Thoracic aorta (tissue), 2 donors: ENCODE results near the gene SEMA6B. TPM values are rescaled to one million over a fixed set of nuclear protein-coding genes. Genes with fewer than 3 reads are reported as not detected.

Source experiments
- ATAC-seq: fragments of 150-250 bp; one replicate; pipeline ENCODE4 v1.8.0; 2017; ENCODE audit warnings: low read depth; ENCODE audit not compliant: insufficient number of reproducible peaks, low FRiP score
- DNase-seq: peaks from one replicate; pipeline ENCODE4 v3.0.0-alpha.2; 2020; ENCODE audit warnings: low spot score
- H3K27ac ChIP-seq, 2 donors: fragments of 200-600 bp; sonication (generic); 1 replicate in 1 of 2; 2 replicates in 1 of 2; pipeline ENCODE4 v1.5.1; 2016; ENCODE audit warnings: mild to moderate bottlenecking in 2 of 2, moderate library complexity in 2 of 2
- H3K27me3 ChIP-seq: fragments of 200-600 bp; sonication (generic); replicated peaks from 2 replicates; pipeline ENCODE4 v1.6.0; 2016; ENCODE audit warnings: mild to moderate bottlenecking; ENCODE audit not compliant: insufficient read depth
- H3K36me3 ChIP-seq: fragments of 200-600 bp; sonication (generic); one replicate; pipeline ENCODE4 v1.5.1; 2016
- H3K4me1 ChIP-seq, 2 donors: fragments of 200-600 bp; sonication (generic); 1 replicate in 1 of 2; 2 replicates in 1 of 2; pipeline versions ENCODE4 v1.5.1 to v1.6.0; 2016; ENCODE audit warnings: low read depth in 2 of 2, mild to moderate bottlenecking in 1 of 2; ENCODE audit not compliant: control insufficient read depth in 1 of 2
- H3K4me3 ChIP-seq: fragments of 200-600 bp; sonication (generic); 2 replicates; pipeline ENCODE4 v1.5.1; 2016; ENCODE audit warnings: mild to moderate bottlenecking
- H3K9me3 ChIP-seq: fragments of 200-600 bp; sonication (generic); 2 replicates; pipeline ENCODE4 v1.5.1; 2016
- total RNA-seq, 2 donors: library from RNA; depleted of rRNA; stranded (reverse); fragments of >200 nt; gene quantifications; one replicate each; pipeline versions ENCODE4 v1.1.0 to v1.2.3, GENCODE V29; 2016
- TF ChIP-seq, protein P1 (sequence below): fragments of 200-600 bp; sonication (generic); IDR thresholded peaks from one replicate; pipeline ENCODE4 v1.5.1; 2019; ENCODE audit warnings: antibody characterized with exemption

SEMA6B gene
- total RNA-seq, 2 donors from 2014 or later: 3.4 to 17.4 TPM

DNA sequence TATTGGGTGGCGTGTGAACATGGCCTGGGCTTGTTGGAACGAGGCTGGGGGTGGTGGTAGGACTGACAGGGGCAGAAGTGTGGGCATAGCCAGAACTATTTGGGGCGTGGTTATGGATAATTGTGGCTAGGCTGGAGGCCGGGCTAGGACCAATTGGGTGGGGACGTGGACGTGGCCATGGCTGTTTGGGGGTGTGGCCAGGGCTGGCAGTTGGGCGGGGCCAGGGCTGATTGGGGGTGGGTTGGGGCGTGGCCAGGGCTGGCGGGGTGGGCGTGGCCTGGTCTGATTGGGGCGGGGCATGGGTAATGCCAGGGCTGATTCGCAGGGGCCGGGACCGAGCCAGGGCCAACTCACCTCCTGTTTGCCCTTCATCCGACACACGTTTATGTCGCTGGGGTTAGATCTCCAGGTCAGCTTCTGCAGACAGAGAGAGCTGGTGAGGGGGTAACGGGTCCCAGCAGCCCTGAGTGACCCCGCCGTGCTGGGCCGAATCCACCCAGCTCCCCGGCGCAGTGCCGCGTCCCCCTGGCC lies 2.8 kb downstream of the SEMA6B start:
- no peak for DNase-seq
- ATAC-seq: no peak

DNA sequence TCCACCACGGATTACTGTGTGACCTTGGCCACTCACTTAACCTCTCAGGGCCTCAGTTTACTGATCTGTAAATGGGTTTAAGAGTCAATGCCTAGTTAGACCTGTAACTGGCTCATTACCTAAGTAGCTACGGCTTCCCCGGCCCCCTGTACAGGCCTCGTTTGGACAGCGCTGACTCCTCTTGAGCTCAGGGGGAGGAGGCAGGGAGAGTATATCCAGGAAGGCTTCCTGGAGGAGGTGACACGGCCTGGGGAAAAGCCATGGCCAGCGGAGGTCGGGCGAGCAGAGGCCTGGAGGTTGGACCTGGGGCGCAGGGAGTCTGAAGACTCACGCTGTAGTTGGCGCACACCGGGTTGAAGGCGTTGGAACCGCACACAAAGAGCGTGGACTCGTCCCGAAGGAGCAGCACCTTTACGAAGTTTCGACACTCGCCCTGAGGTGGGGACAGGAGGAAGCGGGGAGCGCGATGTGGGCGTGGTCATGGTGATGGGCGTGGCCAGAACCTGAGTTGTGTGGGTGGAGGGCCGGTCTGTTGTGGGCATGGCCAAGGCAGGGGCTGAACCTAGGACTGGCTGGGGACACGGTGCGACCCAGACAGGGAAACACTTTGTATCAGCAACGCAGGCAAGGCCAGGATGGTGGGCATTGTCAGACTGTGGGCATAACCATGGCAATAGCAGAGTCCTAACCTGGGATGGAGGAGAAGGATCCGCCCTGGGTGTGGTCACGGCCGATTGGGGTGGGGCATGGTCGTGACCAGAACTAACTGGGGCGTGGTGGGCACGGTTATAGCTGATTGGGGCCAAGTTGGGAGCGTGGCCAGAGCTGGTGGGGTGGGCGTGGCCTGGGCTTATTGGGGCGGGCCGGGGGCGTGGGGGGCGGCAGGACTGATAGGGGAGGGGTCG lies 3.6 kb downstream of the SEMA6B start:
- no peak for ATAC-seq
- H3K9me3 ChIP-seq: no peaks in the 10 kb centered on the region
- no peaks in the 10 kb centered on the region for H3K4me1 ChIP-seq
- H3K27ac ChIP-seq: no peak overlapping the region
- no peak overlapping the region for H3K4me3 ChIP-seq
- no peaks in the 10 kb centered on the region for H3K36me3 ChIP-seq
- no peak for DNase-seq
- TF ChIP-seq, protein P1, sequence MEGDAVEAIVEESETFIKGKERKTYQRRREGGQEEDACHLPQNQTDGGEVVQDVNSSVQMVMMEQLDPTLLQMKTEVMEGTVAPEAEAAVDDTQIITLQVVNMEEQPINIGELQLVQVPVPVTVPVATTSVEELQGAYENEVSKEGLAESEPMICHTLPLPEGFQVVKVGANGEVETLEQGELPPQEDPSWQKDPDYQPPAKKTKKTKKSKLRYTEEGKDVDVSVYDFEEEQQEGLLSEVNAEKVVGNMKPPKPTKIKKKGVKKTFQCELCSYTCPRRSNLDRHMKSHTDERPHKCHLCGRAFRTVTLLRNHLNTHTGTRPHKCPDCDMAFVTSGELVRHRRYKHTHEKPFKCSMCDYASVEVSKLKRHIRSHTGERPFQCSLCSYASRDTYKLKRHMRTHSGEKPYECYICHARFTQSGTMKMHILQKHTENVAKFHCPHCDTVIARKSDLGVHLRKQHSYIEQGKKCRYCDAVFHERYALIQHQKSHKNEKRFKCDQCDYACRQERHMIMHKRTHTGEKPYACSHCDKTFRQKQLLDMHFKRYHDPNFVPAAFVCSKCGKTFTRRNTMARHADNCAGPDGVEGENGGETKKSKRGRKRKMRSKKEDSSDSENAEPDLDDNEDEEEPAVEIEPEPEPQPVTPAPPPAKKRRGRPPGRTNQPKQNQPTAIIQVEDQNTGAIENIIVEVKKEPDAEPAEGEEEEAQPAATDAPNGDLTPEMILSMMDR: no peak
- no peaks in the 10 kb centered on the region for H3K27me3 ChIP-seq

More for the DNA sequence above, 2.8 kb downstream of the SEMA6B start:
- Histone ChIP-seq H3K4me1 (no peaks in the 10 kb centered on the region), H3K36me3 (no peaks in the 10 kb centered on the region), H3K9me3 (no peaks in the 10 kb centered on the region), H3K4me3 (no peak overlapping the region), H3K27me3 (no peaks in the 10 kb centered on the region), H3K27ac (no peak overlapping the region)
- TF ChIP-seq, protein P1: no peak

DNA sequence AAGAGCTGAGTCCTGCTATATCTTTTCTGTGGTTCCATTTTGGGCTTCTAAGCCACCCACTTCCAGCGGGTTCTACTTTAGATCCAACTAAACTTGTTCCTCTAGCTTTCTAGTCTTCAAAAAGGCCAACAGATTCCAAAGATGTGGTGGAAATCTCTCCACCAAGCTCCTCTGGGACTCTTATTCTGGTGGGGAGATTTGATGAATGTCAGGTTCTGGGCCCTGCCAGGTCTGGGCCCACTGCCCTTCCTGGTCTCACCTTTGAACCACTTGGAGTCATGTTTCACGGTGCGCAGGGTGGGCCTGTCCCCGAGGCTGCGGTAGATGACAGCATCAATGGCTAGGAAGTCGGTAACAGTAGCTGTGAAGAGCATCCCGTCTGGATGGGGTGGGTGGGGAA lies 4.8 kb downstream of the SEMA6B start:
- Histone ChIP-seq H3K9me3 (no peaks in the 10 kb centered on the region), H3K27me3 (no peaks in the 10 kb centered on the region), H3K27ac (no peak overlapping the region), H3K4me3 (no peak overlapping the region), H3K4me1 (no peaks in the 10 kb centered on the region), H3K36me3 (no peaks in the 10 kb centered on the region)
- ATAC-seq (no peak), DNase-seq (no peak)
- TF ChIP-seq, protein P1: no peak

DNA sequence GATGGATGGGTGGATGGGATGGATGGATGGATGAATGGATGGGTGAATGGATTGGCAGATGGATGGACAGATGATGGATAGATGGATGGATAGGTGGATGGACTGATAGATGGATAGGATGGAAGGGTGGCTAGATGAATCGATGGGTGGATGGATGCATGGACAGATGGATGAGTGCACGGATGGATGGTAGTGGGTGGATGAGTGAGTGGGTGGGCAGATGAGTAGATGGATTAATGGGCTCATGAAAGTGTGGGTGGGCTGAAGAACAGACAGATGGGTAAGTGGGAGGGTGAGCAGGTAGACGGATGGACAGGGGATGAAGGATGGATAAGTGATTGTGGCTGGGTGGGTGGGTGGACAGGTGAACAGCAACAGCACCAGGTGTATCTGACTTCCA lies 5.7 kb downstream of the SEMA6B start:
- H3K36me3 ChIP-seq: no peaks in the 10 kb centered on the region
- DNase-seq: no peak
- H3K4me1 ChIP-seq: no peaks in the 10 kb centered on the region
- no peaks in the 10 kb centered on the region for H3K27me3 ChIP-seq
- no peaks in the 10 kb centered on the region for H3K9me3 ChIP-seq
- no peak overlapping the region for H3K27ac ChIP-seq
- TF ChIP-seq, protein P1: no peak
- H3K4me3 ChIP-seq: no peak overlapping the region
- no peak for ATAC-seq

DNA sequence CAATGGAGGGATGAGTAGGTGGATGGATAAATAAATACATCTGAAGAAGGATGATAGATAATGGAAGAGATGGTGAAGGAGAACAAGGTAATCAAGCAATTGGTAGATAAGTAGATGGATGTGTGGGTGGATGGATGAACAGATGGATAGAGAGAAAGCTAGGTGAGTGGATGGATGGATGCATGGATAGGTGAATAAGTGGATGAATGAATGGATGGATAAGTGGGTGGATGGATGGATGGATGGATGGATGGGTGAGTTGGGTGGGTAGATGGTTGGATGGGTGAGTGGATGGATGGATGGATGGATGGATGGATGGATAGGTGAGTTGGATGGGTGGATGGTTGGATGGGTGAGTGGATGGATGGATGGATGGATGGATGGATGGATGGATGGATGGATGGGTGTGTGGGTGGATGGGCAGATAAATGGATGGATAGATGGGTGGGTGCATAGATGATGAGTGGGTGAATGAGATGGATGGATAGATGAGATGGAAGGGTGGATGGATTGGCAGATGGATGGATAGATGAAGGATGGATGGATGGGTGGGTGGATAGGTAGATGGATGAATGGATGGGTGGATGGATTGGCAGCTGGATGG lies 6.3 kb downstream of the SEMA6B start:
- no peak overlapping the region for H3K4me3 ChIP-seq
- H3K9me3 ChIP-seq: no peaks in the 10 kb centered on the region
- TF ChIP-seq, protein P1: no peak
- DNase-seq: no peak
- no peaks in the 10 kb centered on the region for H3K4me1 ChIP-seq
- ATAC-seq: no peak
- no peaks in the 10 kb centered on the region for H3K27me3 ChIP-seq
- H3K27ac ChIP-seq: no peak overlapping the region
- H3K36me3 ChIP-seq: no peaks in the 10 kb centered on the region
